GM12878 (cell line): ENCODE data around the gene NLGN2. TPM values are rescaled to one million over a fixed set of nuclear protein-coding genes. Genes with fewer than 3 reads are reported as not detected.

Experiments
- ATAC-seq: fragments of 200-7000 bp; cut with Tn5 transposase; 3 replicates; pipeline ENCODE4 v1.9.1; 2020; ENCODE audit warnings: mild to moderate bottlenecking, moderate library complexity
- BruUV-seq: library from RNA; stranded (reverse); fragments of 400-500 nt; replicated peaks from 2 replicates; lab custom pipeline; 2021; lab: Mats Ljungman, UMichigan
- CTCF ChIA-PET: fragments of 300-600 bp; sonication (Branson Sonifier 250); formaldehyde crosslinking; extraction: SDS; loops from one replicate; lab custom pipeline; 2021; ENCODE audit warnings: inconsistent platforms; lab: Yijun Ruan, JAX
- POLR2A ChIA-PET: fragments of 350-600 bp; formaldehyde crosslinking; extraction: SDS; loops from one replicate; lab custom pipeline; 2021; ENCODE audit warnings: inconsistent platforms; lab: Charles Lee
- RAD21 ChIA-PET: fragments of 300-600 bp; sonication (Branson Sonifier 250); formaldehyde crosslinking; loops from one replicate; lab custom pipeline; 2023; ENCODE audit warnings: antibody characterized with exemption; ENCODE audit not compliant: unreplicated experiment; lab: Charles Lee
- SMC1A ChIA-PET: fragments of 300-600 bp; sonication (Branson Sonifier 250); formaldehyde crosslinking; loops from one replicate; lab custom pipeline; 2023; ENCODE audit not compliant: unreplicated experiment, uncharacterized antibody; lab: Charles Lee
- DNase-seq: peaks from one replicate; pipeline ENCODE4 v3.0.0-alpha.2; 2011; ENCODE audit warnings: low read depth, low spot score
- FAIRE-seq: peaks from 3 replicates; lab custom pipeline; 2011; peaks lifted over from hg19 to GRCh38; lab: Jason Lieb, UNC
- H2AFZ ChIP-seq: 2 replicates; pipeline ENCODE4 v1.6.0; 2011; ENCODE audit warnings: low read depth, low read length, control low read depth; ENCODE audit not compliant: control insufficient read depth
- H3K27ac ChIP-seq: 2 replicates; pipeline ENCODE4 v1.5.1; 2011; ENCODE audit warnings: control low read depth; ENCODE audit not compliant: control insufficient read depth, insufficient read depth
- H3K27me3 ChIP-seq, 2 experiments: replicated peaks in 1 of 2; 2 replicates each; pipeline versions ENCODE4 v1.6.0 to v1.6.1; 2011; ENCODE audit warnings: low read length in 1 of 2; ENCODE audit not compliant: control insufficient read depth in 2 of 2, insufficient read depth in 2 of 2
- H3K36me3 ChIP-seq, 2 experiments: 2 replicates each; pipeline ENCODE4 v1.5.1; 2011; ENCODE audit warnings: low read length in 1 of 2; ENCODE audit not compliant: control insufficient read depth in 2 of 2, insufficient read depth in 2 of 2
- H3K4me1 ChIP-seq: 2 replicates; pipeline ENCODE4 v1.6.1; 2011; ENCODE audit warnings: mild to moderate bottlenecking, low read length, moderate library complexity, mixed read lengths; ENCODE audit not compliant: control insufficient read depth, insufficient read depth
- H3K4me2 ChIP-seq: 2 replicates; pipeline ENCODE4 v1.6.0; 2011; ENCODE audit warnings: control low read depth; ENCODE audit not compliant: control insufficient read depth, insufficient read depth
- H3K4me3 ChIP-seq: fragments of 200-600 bp; sonication (generic); 2 replicates; pipeline ENCODE4 v1.5.1; 2016
- H3K79me2 ChIP-seq: 2 replicates; pipeline ENCODE4 v1.6.0; 2011; ENCODE audit warnings: low read length; ENCODE audit not compliant: control insufficient read depth, insufficient read depth
- H3K9ac ChIP-seq: 2 replicates; pipeline ENCODE4 v1.8.0; 2011; ENCODE audit warnings: low read length, control low read depth, mixed read lengths; ENCODE audit not compliant: control insufficient read depth, insufficient read depth
- H3K9me3 ChIP-seq: replicated peaks from 3 replicates; pipeline ENCODE4 v1.5.1; 2011; ENCODE audit warnings: mild to moderate bottlenecking, low read length; ENCODE audit not compliant: control insufficient read depth, insufficient read depth
- H4K20me1 ChIP-seq: 2 replicates; pipeline ENCODE4 v1.6.0; 2011; ENCODE audit not compliant: control insufficient read depth, insufficient read depth
- EGR1 ChIP-seq, 2 experiments: IDR thresholded peaks; 1 replicate in 1 of 2; 2 replicates in 1 of 2; pipeline ENCODE4 v1.6.1; 2011 to 2012; ENCODE audit warnings: low read depth in 2 of 2, low read length in 2 of 2, borderline replicate concordance in 1 of 2, mild to moderate bottlenecking in 1 of 2, moderate library complexity in 1 of 2
- EZH2 ChIP-seq: IDR thresholded peaks from 2 replicates; pipeline ENCODE4 v1.6.1; 2012; ENCODE audit warnings: low read depth, mild to moderate bottlenecking, control low read depth, inconsistent platforms, low read length, borderline replicate concordance; ENCODE audit not compliant: control insufficient read depth
- HDGF ChIP-seq: fragments of 450-650 bp; IDR thresholded peaks from 2 replicates; pipeline ENCODE4 v1.6.1; 2016; ENCODE audit warnings: antibody characterized with exemption
- HSF1 ChIP-seq: fragments of 150-350 bp; IDR thresholded peaks from 2 replicates; pipeline ENCODE4 v1.6.1; 2014; ENCODE audit warnings: mild to moderate bottlenecking, low read depth, low read length
- MEF2B ChIP-seq: fragments of 450-650 bp; IDR thresholded peaks from 2 replicates; pipeline ENCODE4 v1.6.1; 2018; ENCODE audit warnings: mild to moderate bottlenecking, moderate library complexity; ENCODE audit not compliant: partially characterized antibody, poor library complexity, severe bottlenecking
- MYC ChIP-seq: IDR thresholded peaks from 2 replicates; pipeline ENCODE4 v1.6.1; 2011; ENCODE audit warnings: mild to moderate bottlenecking, low read length, moderate library complexity, inconsistent platforms; ENCODE audit not compliant: insufficient read depth, insufficient replicate concordance, insufficient read length, severe bottlenecking
- NR2C2 ChIP-seq: IDR thresholded peaks from 2 replicates; pipeline ENCODE4 v1.6.1; 2011; ENCODE audit warnings: borderline replicate concordance, low read depth; ENCODE audit not compliant: control insufficient read depth, insufficient read length
- NR2F1 ChIP-seq: fragments of 450-650 bp; conservative IDR thresholded peaks from 2 replicates; pipeline ENCODE4 v1.6.1; 2017; ENCODE audit warnings: mild to moderate bottlenecking
- RAD21 ChIP-seq: IDR thresholded peaks from 2 replicates; pipeline ENCODE4 v1.6.1; 2011; ENCODE audit warnings: mild to moderate bottlenecking, low read depth, low read length, moderate library complexity; ENCODE audit not compliant: insufficient read depth
- RELB ChIP-seq: fragments of 450-650 bp; IDR thresholded peaks from 2 replicates; pipeline ENCODE4 v1.6.1; 2017; ENCODE audit warnings: low read depth, mild to moderate bottlenecking, moderate library complexity
- SKIL ChIP-seq: fragments of 450-650 bp; IDR thresholded peaks from 2 replicates; pipeline ENCODE4 v1.6.1; 2017; ENCODE audit warnings: mild to moderate bottlenecking, low read depth, inconsistent platforms; ENCODE audit not compliant: poor library complexity, severe bottlenecking
- SP1 ChIP-seq: IDR thresholded peaks from one replicate; pipeline ENCODE4 v1.6.1; 2011; ENCODE audit warnings: low read depth, low read length
- WGBS: methylation state at CpG from one replicate; pipeline ENCODE4 v1.1.6; 2016; ENCODE audit warnings: low lambda C conversion rate; ENCODE audit not compliant: insufficient replicate concordance, insufficient coverage; ENCODE audit errors: missing lambda C conversion rate; 5-methylcytosine and 5-hydroxymethylcytosine counted together
- in situ Hi-C: fragments of 300-500 bp; cut with MboI; formaldehyde crosslinking; loops from 9 replicates; pipeline ENCODE4 v1.14.3; 2018; ENCODE audit warnings: mixed read lengths
- intact Hi-C: fragments of 100-400 bp; cut with micrococcal nuclease; formaldehyde crosslinking; loops from one replicate; pipeline ENCODE4 v1.14.2; 2022; ENCODE audit not compliant: unreplicated experiment
- polyA plus RNA-seq, 11 experiments: library from polyadenylated mRNA; depleted of rRNA in 4 of 11; unstranded in 6 of 11; stranded (reverse) in 5 of 11; fragments of >200 nt; fragmentation: Nextera tagmentation in 4 of 11; fragmentation: Illumina TruSeq in 1 of 11; extraction: Ambion mirVana in 4 of 11; extraction: Trizol in 1 of 11; gene quantifications; 1 replicate in 1 of 11; 2 replicates in 10 of 11; pipeline versions ENCODE4 v1.2.1 to v1.2.3, GENCODE V29; 2011 to 2016; ENCODE audit warnings: inconsistent platforms in 2 of 11, missing spikeins in 2 of 11, low read depth in 1 of 11
- total RNA-seq, 4 experiments: library from RNA; depleted of rRNA in 3 of 4; stranded (reverse); fragments of >200 nt in 3 of 4; fragmentation: Illumina TruSeq in 1 of 4; extraction: Trizol in 1 of 4; gene quantifications; 2 replicates each; pipeline versions ENCODE4 v1.2.1 to v1.2.3, GENCODE V29; 2013 to 2021

The NLGN2 gene
- total and polyA plus RNA-seq, 10 of the 15 experiments (the other 5 are each of a cell fraction or from before 2014, with no cell fraction given): 0.02 to 0.87 (median 0.11) TPM; not detected in 2

- TF ChIP-seq MYC (no peak), HDGF (no peak), EZH2 (no peak), HSF1 (no peak)
Observed at GRCh38 chr17:7392696-7393612, 14.7 kb upstream of the NLGN2 start (continued).

GRCh38 chr17:7393613-7394451 is 13.8 kb upstream of the NLGN2 start:
- SMC1A ChIA-PET: no interaction called here
- DNase-seq: no peak
- TF ChIP-seq RELB: 0 out of 2 replicates have a peak, but pooled peaks have one; percentile 13
- peak; percentile 78 for TF ChIP-seq MEF2B
- 0 out of 2 replicates have a peak, but pooled peaks have one; percentile 22 for TF ChIP-seq NR2F1
- TF ChIP-seq EGR1 (IDR thresholded peaks at IDR 0.05; ENCODE audit: borderline replicate concordance in 1 of 2, low read depth in 2 of 2, low read length in 2 of 2): 0 out of 3 replicates have a peak, but pooled peaks of 1 of the 2 experiments have one; percentile 53
- TF ChIP-seq SKIL: peak; percentile 10
- peak; percentile 17 for TF ChIP-seq SP1
- TF ChIP-seq NR2C2: no peak
- peak; percentile 39; the same call in 1 of the 2 replicates for TF ChIP-seq RAD21

More at GRCh38 chr17:7393613-7394451, 13.8 kb upstream of the NLGN2 start:
- Histone ChIP-seq H3K27me3 (no peaks in the 10 kb centered on the region), H3K79me2 (peaks cover 2% of the 10 kb centered on the region), H3K4me2 (peak overlapping the region; percentile 96), H3K9me3 (no peaks in the 10 kb centered on the region), H3K4me3 (peak overlapping the region; percentile 80), H3K27ac (peak overlapping the region; percentile 58), H3K36me3 (no peaks in the 10 kb centered on the region), H3K4me1 (no peaks in the 10 kb centered on the region), H2AFZ (peak overlapping the region; percentile 89), H4K20me1 (no peaks in the 10 kb centered on the region), H3K9ac (peak overlapping the region; percentile 85)
- CTCF ChIA-PET: interaction anchor here (0.6 to 1.5 kb wide), 3 partner anchors 94 to 167 kb away, joined by 3 to 10 read pairs (median 4); partner anchors contain the start of gene SENP3
- POLR2A ChIA-PET: interaction anchor here (0.9 to 3.2 kb wide), 2 partner anchors 10 to 92 kb away, joined by 3 to 23 read pairs; partner anchors contain the start of gene TMEM256
- ATAC-seq: peak; percentile 70
- RAD21 ChIA-PET: interaction anchor here (1.0 to 1.3 kb wide), 6 partner anchors 10 to 167 kb away, joined by 3 to 10 read pairs (median 4); partner anchors contain the start of genes ACAP1, TMEM102, TMEM256 and TNFSF12
- WGBS: 7% methylated on average over 40 of the region's 48 CpGs
- TSS peak; percentile 67 for BruUV-seq
- in situ Hi-C loops (no loop called here), intact Hi-C loops (no loop called here)
- peak; percentile 31 for FAIRE-seq
